Stimulated activated CD8-positive, alpha-beta memory T cell treated with anti-CD3 and anti-CD28 coated beads, Interleukin-12 subunit alpha, Interleukin-12 subunit beta, amount 100 ng/mL, for 4 hours (primary cell): ENCODE results near the gene ATP6V0C.
"Not testable (repeated sequence)": the region's sequence is repeated elsewhere in the genome, so short reads cannot be mapped to it uniquely, and the experiment has no call there.

Experiments used
- DNase-seq: peaks from one replicate; pipeline ENCODE4 v3.0.0-alpha.2; 2020; ENCODE audit warnings: low read depth

The ATP6V0C gene

DNA sequence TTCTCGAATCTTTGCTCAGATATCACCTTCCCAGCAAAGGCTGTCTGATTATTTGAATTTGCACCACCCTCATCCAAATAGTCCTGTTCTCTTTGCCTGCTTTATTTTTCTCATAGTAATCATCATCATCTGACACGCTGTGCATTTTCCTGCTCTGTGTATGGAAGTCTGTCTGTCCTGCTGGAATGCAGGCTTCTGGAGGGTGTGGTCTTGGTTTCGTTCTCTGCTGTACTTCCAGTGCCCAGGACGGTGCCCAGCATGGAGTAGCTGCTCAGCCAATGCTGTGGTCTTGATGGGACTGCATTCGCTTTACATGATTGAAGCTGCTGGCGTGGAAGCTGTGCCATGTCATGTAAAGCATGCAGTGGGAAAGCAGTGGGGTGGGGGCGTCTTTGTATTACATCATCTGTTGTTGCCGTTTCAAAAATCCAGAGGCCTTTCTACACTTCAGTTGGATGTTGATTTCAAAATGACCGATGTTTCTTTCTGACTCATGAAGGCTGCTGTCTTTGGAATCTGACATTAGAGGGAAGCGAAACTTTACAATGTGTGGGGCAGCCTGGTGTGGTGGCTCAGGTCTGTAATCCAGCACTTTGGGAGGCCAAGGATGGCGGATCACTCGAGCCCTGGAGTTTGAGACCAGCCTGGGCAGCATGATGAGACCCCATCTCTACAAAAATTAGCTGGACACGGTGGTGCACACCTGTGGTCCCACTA lies 41.1 kb downstream of the ATP6V0C start:
- DNase-seq: not testable (repeated sequence)

DNA sequence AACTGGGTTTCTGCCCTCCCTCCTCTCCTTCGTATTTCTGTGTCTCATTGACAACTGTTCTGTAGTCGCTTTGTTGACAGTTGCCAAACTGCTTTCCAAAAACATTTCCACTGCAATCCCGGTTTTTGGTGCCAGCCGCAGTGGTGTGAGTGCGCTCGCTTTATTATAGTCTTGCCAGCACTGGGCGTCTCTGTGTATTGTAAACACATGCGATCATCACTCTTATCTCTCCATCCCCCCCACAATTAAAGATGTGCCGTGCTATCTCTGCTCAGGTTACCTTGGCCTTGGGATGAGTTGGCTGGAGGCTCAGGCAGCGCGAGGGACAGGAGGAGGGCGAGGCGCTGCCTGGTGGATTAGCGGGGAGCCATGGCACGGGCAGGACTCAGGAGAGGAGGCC lies 43.4 kb downstream of the ATP6V0C start:
- not testable (repeated sequence) for DNase-seq

DNA sequence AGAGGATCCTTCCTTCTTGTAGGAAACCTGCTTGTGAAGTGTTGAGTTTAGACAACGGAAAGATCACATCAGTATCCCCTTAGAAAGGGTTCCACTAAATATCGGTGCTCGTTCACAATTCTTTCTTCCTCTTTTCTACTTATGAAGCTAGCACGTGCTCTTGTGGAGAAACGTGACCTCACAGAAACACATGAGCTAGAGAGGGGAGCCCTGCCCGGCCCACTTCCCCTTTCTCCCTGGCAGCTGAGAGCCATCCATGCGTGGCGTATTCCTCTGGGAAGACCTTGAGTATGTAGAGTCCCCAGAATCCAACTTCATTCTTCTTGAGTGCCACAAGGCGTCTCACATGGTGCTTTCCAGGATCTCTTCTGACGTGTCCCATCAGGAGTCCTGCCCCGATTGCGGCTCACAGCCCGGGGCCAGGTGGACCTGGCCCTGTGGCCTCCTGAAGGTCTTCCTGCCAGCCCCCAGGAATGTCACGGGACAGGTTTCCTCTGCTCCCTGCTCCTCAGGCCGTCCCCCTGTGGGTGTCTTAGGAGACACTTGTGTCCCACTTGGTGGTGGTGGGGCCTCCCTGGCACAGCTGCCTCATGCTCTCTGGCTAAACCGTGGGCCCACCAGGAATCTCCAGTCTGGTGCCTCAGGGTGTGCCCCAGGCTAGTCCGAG lies 46.5 kb downstream of the ATP6V0C start:
- DNase-seq: not testable (repeated sequence)

DNA sequence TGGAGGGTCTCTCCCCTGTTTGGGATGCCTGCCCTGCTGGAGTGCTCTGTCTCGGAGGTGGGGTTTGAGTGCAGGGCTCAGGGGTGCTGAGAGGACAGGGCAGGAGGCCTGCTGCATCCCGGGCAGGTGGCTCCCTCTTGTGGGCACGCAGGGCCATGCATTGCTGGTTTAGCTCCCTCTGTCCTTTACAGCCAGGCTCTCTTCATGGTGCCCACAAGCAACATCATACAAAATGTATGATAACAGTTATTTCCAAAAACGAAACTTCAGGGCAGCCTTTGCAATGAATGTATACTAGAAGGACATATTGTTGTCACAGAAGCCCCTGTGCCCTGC lies 47.0 kb downstream of the ATP6V0C start:
- peak; percentile 24 for DNase-seq

DNA sequence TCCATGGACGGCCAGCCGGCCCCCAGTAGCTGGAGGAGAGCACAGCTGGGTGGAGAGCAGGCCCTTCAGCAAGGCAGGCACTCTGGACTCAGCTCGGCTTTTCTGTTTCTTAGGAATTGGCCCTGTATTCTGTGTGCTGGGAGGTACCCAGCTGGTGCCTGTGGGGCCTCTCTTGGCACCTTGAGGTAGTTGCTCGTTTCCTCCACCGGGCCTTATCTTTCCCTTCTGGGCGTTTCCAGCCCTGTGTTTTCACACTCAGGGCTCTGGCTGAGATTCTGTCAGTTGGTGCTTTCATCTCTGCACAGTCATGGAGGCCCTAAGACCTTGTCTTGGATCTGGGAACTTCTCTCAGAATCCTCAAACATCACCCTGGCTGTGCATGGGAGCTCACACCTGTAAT lies 53.8 kb downstream of the ATP6V0C start:
- not testable (repeated sequence) for DNase-seq

DNA sequence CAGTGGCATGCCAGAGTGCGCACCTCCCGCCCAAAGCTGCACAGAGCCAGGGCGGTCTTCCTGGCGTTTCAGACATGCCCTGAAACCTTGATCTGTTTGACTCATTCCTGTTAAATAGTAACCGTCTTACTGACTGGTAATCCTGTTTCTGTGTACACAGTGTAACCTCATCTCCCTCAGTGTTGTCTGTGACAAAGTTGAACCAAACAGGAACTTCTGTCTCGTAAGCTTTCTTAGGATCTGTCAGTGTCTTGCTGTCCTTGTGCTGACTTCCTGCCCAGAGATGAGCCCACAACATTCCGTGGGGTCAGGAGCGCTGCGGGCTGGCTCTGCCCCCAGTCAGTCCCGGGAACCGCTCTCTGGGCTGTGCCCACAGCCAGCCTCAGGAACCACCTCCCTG lies 54.8 kb downstream of the ATP6V0C start:
- not testable (repeated sequence) for DNase-seq
